NCI-H82 treated with DMSO at 0.1 percent for 48 hours (cell line): ENCODE results near the gene ADAM23.

Experiments used
- DNase-seq: peaks from one replicate; lab custom pipeline; 2025; ENCODE audit not compliant: unreplicated experiment; lab: John Stamatoyannopoulos, UW

ADAM23 gene

GRCh38 chr2:206639636-206640035, 196.3 kb downstream of the ADAM23 start:
- DNase-seq, result no peak

GRCh38 chr2:206641226-206641625, 197.9 kb downstream of the ADAM23 start:
- DNase-seq, result no peak

GRCh38 chr2:206642075-206643025, 199.0 kb downstream of the ADAM23 start, which contains the start of gene FAM237A:
FAM237A (plus strand) TSS chr2:206642487; CDS start chr2:206644237, 1,750 bp downstream.
- DNase-seq, result no peak

- no peak for DNase-seq
Observed at GRCh38 chr2:206647985-206648384, 204.7 kb downstream of the ADAM23 start.

GRCh38 chr2:206657087-206657486, 213.8 kb downstream of the ADAM23 start:
- no peak for DNase-seq

- no peak for DNase-seq
Observed at GRCh38 chr2:206665251-206665650, 221.9 kb downstream of the ADAM23 start.
